Measurements from ENCODE around the gene CDX2. TPM values are rescaled to one million over a fixed set of nuclear protein-coding genes. Genes with fewer than 3 reads are reported as not detected.

Gene CDX2
- total and polyA plus RNA-seq, 2 experiments from 2014 or later, result not detected

- Histone ChIP-seq H3K27ac (ENCODE audit: low read depth) (no peak overlapping the region), H3F3A (replicated peaks; ENCODE audit: low read depth) (peaks cover 51% of the 10 kb centered on the region), H3K4me3 (peak overlapping the region; percentile 40; the same call in 1 of the 2 replicates), H2AFZ (no peak overlapping the region), H3K27me3 (ENCODE audit: insufficient read depth) (peaks cover 100% of the 10 kb centered on the region), H3K4me2 (peak overlapping the region; percentile 73), H3K79me2 (replicated peaks; ENCODE audit: insufficient read depth) (no peaks in the 10 kb centered on the region), H3K36me3 (ENCODE audit: insufficient read depth) (no peaks in the 10 kb centered on the region; the same call in 1 of the 2 replicates), H3K9me2 (ENCODE audit: insufficient read depth) (no peaks in the 10 kb centered on the region), H4K20me1 (replicated peaks; ENCODE audit: insufficient read depth) (peaks cover 42% of the 10 kb centered on the region), H3K4me1 (ENCODE audit: insufficient read depth) (peaks cover 53% of the 10 kb centered on the region)
- peaks cover 44% of the 10 kb centered on the region for H3K4me1 Mint-ChIP-seq
- peaks cover 3% of the 10 kb centered on the region; the same call in 1 of the 3 replicates for H3K9me3 Mint-ChIP-seq
- no peaks in the 10 kb centered on the region; the same call in 2 of the 3 replicates for H3K36me3 Mint-ChIP-seq (ENCODE audit: low read depth)
- H3K27me3 Mint-ChIP-seq (ENCODE audit: insufficient read depth, low read depth, poor library complexity), result peaks cover 100% of the 10 kb centered on the region
- ATAC-seq (no peak), DNase-seq (ENCODE audit: low spot score) (no peak)
- no peak overlapping the region for H3K4me3 Mint-ChIP-seq
- TF ChIP-seq CTCF (conservative IDR thresholded peaks at IDR 0.05; ENCODE audit: low read depth in 2 of 2) (no peak), ZNF462 (CRISPR knock-in tag; IDR thresholded peaks at IDR 0.05) (no peak), CREB1 (CRISPR knock-in tag; IDR thresholded peaks at IDR 0.05; ENCODE audit: low read depth) (no peak), POLR2AphosphoS5 (IDR thresholded peaks at IDR 0.05; ENCODE audit: low read depth) (no peak), ZNF114 (CRISPR knock-in tag; IDR thresholded peaks at IDR 0.05) (no peak), EZH2 (IDR thresholded peaks at IDR 0.05; ENCODE audit: low read depth, unreplicated experiment) (no peak), JUNB (IDR thresholded peaks at IDR 0.05; ENCODE audit: unreplicated experiment) (no peak), ZNF331 (CRISPR knock-in tag; IDR thresholded peaks at IDR 0.05; ENCODE audit: low read depth) (no peak), REST (IDR thresholded peaks at IDR 0.05; ENCODE audit: unreplicated experiment) (no peak), STAT1 (IDR thresholded peaks at IDR 0.05; ENCODE audit: unreplicated experiment) (no peak), EZH2phosphoT487 (IDR thresholded peaks at IDR 0.05; ENCODE audit: unreplicated experiment) (no peak), NANOG (IDR thresholded peaks at IDR 0.05; ENCODE audit: borderline replicate concordance) (no peak), ETS1 (IDR thresholded peaks at IDR 0.05) (no peak)
- no peak overlapping the region for H3K27ac Mint-ChIP-seq
Measured at GRCh38 chr13:27972478-27972820, 3.3 kb upstream of the CDX2 start.
